Suprapubic skin (tissue), 4 donors: ENCODE data around the gene ERBB3.

Experiments
- CTCF ChIP-seq, 2 donors: fragments of 200-600 bp in 1 of 2; fragments of 450-650 bp in 1 of 2; sonication (generic) in 1 of 2; IDR thresholded peaks; one replicate each; pipeline ENCODE4 v1.5.1; 2016 to 2019; ENCODE audit warnings: antibody characterized with exemption in 2 of 2, mild to moderate bottlenecking in 1 of 2, moderate library complexity in 1 of 2
- EP300 ChIP-seq: sonication (generic); formaldehyde crosslinking; IDR thresholded peaks from one replicate; pipeline ENCODE4 v1.6.1; 2017; ENCODE audit warnings: antibody characterized with exemption
- POLR2AphosphoS5 ChIP-seq, 3 donors: sonication (generic); formaldehyde crosslinking; IDR thresholded peaks; one replicate each; pipeline ENCODE4 v1.6.1; 2017; ENCODE audit warnings: antibody characterized with exemption in 3 of 3

GRCh38 chr12:56124133-56124532, 44.2 kb downstream of the ERBB3 start:
- TF ChIP-seq CTCF (IDR thresholded peaks at IDR 0.05) (no peak), EP300 (no peak), POLR2AphosphoS5 (IDR thresholded peaks at IDR 0.05) (no peak)
